Measurements from ENCODE around the gene LARP7.
A peak's percentile ranks its signal among the peaks of the same experiment; 100 is the strongest.
"Not testable (repeated sequence)": the region's sequence is repeated elsewhere in the genome, so short reads cannot be mapped to it uniquely, and the experiment has no call there.

Gene LARP7

DNA sequence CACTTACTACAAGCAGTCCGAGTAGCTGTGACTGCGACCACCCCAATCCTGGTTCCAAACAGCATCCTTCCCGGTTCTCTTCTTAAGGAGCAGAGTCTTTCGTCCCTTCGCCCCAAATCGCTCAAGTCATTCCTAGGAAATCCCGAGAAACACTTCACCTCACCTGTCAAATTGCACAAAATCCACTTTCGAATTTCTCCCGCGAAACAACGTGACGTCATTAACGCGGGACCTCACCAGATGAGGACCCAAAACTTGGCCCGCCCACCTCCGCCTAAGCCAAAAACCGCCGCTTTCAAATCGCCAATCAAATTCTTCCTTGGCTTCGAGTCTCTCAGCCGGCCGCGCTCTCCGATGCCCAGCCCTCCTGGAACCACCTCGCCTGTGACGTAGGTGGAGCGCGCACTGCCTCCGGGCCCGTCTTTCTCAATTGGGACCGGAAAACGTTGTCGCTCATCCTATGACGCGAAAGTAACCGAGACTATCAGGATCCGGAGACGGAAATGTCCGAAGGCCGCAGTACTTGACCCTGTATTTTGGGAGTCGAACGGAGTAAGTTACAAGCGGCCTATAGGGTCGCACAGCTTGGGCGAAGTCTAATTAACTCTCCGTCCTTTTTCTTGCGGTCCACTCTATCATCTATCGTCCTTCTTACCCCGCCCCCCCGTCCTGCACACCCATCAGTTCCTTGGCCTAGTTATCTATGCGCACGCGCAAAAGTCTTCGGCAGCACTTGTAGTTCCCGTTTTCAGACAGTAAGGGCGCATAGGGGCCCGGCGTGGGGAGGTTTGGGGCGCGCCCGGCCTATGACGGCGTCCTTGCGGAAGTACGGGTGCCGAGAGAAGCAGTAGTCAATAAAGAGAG is at the start of gene LARP7, which contains the start of gene ZGRF1:
LARP7 (plus strand) TSS at position 456 of the 864 bp plus-strand sequence. CDS start 7,527 bp downstream, outside the sequence.
ZGRF1 (minus strand) TSS at position 222 of the 864 bp plus-strand sequence. CDS start 3,733 bp downstream, outside the sequence.
- peak; percentile 96 to 97 (median 96) for DNase-seq (ENCODE audit: low read depth in 2 of 3, low spot score in 1 of 3)

DNA sequence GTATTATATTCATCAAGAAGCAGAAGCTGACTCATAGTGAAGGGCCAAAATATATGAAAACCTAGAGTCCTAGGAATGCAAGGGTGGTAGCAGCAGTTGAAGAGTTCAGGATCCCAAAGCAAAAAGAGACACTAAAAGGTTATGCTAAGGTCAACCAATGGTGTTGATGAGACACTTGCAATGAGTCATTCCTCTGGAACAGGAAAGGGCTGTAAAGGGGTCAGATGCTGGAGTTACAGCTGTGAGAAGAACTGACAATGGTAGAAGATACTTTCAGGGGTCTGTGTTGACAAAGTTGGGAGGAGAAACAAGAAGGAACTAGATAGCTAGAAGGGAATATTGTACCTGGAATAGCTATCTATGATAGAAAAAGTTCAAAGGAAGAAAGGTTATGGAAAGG is 47.7 kb upstream of the LARP7 start:
- no peak for DNase-seq (ENCODE audit: low read depth in 2 of 3, low spot score in 1 of 3)

DNA sequence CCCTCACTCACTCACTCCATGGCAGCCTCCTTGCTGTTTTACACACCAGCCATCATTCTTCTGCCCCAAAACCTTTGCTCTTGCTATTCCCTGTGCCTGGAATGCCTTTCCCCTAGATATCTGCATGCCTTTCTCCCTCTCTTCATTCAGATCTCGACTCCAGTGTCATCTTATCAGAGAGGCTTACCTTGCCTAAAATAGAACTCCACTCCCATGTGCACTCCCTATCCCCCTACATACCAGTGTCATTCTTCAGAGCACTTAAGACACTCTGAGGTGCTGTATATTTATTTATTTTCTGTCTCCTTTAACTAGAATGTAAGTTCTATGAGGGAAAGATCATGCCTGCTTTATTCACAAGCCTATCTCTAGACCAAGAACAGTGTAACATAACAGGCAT is 45.4 kb upstream of the LARP7 start:
- no peak for DNase-seq (ENCODE audit: low read depth in 2 of 3, low spot score in 1 of 3)

DNA sequence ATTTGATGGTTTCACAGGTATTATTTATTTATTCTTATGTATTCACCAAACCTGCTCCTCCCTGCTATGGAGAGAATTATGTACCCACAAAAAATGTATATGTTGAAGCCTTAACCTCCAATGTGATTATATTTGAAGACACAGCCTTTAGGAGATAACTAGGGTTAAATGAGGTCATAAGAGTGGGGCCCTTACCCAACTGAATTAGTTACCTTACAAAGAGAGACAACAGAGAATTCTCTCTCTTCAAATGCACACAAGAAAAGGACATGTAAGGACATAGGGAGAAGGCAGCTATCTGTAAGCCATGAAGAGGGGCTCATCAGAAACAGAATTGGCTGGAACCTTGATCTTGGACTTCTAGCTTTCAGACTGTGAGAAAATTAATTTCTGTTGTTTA is 44.2 kb upstream of the LARP7 start:
- DNase-seq (ENCODE audit: low read depth in 2 of 3, low spot score in 1 of 3): no peak

DNA sequence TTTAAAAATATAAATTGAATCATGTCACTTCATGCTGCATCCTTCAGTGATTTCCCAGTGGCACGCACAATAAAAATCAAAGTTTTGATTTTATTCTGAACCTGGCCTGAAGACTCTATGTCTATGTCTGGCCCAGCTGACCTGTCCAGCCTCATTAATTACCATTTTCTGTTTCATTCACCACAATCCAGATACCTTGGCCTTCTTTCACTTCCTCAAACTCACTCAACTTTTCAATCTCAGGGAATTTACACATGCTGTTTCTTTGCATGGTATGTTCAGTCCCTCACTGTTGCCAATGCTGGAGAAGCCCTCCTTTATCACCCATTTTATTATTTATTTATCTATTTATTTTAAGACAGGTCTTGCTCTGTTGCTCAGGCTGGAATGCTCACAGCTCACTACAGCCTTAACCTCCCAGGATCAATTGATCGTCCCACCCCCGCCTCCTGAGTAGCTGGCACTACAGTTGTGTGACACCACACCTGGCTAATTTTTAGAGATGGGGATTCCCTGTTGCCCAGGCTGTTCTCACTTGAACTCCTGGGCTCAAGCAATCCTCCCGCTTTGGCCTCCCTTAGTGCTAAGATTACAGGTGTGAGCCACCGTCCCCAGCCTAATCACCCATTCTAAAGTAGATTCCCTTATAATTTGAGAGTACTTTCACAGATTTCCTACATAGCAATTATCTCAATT is 43.4 kb upstream of the LARP7 start:
- DNase-seq (ENCODE audit: low read depth in 2 of 3, low spot score in 1 of 3): no peak

DNA sequence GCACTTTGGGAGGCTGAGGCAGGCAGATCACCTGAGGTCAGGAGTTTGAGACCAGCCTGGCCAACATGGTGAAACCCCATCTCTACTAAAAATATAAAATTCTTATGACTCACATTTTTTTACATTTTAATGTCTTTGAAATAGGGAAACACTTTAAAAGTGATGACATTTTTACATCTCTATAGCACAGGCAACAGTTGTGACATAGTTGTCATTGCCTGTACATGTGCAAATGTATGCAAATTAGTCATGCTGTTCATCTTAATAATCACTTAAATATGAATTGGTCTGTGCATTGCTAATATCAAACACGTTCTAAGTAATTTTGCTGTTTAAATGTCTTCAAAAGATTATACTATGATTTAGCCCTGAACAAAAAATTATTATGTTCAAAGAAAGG is 42.0 kb upstream of the LARP7 start:
- DNase-seq (ENCODE audit: low read depth in 2 of 3, low spot score in 1 of 3): no peak

DNA sequence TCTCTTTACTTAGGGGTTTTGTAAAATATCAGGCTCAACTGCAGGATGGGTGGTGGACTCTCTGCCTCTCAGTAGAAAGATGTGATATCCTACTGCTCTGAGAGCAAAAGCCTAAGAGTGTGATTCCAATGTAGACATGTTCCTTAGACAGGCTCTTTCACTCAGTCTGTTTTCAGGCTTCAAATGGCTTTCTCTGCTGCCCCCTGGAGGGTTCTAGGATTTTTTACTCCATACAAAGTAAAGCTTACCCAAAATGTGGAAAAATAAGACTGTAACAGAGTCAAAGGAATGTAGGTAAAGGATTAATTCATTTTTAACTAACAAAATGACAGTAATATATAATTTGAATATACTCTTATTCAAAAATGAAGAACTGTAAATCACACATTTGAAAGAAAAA is 32.4 kb upstream of the LARP7 start:
- DNase-seq (ENCODE audit: low read depth in 2 of 3, low spot score in 1 of 3): peak in 2 of 3 donors; percentile 1 to 31

DNA sequence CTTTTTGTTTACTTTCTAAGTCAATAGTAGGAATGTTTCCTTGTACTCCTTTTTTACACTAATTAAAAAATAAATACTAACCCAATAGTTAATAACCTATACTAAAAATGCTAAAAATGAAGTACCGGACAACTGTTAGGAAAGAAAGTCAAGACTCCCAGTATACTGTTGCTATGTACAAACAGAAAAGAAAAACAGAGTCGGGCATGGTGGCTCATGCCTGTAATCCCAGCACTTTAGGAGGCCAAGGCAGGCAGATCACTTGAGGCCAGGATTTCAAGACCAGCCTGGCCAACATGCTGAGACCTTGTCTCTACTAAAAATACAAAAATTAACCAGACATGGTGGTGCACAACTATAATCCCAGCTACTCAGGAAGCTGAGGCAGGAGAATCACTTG is 24.1 kb upstream of the LARP7 start:
- not testable (repeated sequence) for DNase-seq (ENCODE audit: low read depth in 2 of 3, low spot score in 1 of 3)

DNA sequence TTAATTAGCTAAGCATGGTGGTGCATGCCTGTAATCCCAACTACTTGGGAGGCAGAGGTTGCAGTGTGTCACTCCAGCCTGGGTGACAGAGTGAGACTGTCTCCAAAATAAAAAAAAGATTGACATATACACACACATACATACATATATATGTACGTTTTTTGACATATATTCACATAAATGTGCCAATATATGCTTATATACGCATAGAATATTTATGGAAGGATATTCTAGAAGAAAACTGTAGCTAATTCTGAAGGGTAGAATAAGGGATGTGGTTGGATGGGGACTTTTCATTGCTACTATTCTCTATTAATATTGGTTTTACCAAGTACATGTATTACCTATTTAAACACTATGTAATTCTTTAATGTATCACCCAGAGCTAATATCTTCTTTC is 20.0 kb upstream of the LARP7 start:
- no peak for DNase-seq (ENCODE audit: low read depth in 2 of 3, low spot score in 1 of 3)

DNA sequence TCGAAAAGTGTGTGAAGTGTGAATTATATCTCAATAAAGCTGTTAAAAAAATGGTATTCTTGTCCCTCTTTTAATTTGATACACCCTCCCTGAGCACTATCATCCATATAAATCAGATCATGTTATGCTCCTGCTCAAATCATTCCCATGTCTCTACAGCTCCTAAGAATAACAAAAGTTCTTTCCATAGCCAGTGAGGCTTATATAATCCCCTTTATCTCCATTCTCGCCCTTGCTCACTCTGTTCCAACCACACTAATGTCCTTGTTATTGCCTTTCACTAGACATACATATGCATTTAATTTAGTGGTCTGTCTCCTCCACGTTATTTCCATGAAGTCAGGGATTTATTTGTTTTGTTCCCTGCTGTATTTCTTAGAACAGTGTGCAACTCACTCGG is 10.7 kb upstream of the LARP7 start:
- DNase-seq (ENCODE audit: low read depth in 2 of 3, low spot score in 1 of 3): no peak

DNA sequence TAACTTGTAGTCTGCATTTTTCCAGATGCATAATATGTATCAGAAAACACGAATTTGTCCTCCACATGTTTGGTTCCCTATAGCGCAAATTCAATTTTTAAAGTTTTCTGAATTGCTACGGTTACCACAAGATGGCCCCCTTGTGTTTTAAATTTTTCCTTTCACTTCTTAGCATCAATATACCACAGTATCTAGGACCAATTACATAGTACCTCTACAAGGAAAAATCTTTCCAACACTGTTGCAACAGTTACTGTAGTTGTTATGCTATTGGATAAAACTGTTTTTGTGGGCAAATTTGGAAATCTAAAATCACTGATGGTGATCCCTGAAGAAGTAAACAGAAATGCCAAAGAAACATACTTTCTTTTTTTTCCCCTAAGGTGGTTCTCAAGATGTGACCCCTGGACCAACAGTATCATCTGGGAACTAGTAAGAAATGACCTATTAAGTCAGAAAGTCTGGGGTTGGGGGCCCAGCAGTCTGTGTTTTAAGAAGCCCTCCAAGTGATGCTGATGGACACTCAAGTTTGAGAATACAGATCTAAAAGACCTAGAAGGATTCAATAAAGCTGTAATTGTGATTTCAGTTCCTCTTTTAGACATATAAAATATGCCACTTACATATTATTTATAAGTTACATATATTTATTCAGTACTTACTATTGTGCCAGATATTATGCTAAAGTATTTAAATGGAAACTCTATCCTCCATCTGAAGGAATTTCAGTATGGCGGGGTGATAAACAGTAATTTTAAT is 3.3 kb upstream of the LARP7 start:
- DNase-seq (ENCODE audit: low read depth in 2 of 3, low spot score in 1 of 3): peak in 1 of 3 donors; percentile 5

DNA sequence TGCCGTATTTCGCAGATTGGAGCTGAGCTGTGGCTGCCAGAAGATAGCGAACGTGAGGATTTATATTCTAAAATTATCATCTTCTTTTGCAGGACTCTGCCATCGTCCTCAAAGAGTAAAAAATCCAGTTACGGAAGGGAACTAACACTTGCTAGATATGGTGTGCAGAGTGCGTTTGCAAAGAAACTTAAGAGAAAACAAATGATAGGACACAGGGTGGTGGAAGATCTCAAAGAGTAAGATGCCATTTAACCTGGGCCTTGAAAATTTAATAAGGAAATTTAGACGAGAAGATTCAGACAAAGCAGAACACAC is 566 bp downstream of the LARP7 start:
- DNase-seq (ENCODE audit: low read depth in 2 of 3, low spot score in 1 of 3): no peak

DNA sequence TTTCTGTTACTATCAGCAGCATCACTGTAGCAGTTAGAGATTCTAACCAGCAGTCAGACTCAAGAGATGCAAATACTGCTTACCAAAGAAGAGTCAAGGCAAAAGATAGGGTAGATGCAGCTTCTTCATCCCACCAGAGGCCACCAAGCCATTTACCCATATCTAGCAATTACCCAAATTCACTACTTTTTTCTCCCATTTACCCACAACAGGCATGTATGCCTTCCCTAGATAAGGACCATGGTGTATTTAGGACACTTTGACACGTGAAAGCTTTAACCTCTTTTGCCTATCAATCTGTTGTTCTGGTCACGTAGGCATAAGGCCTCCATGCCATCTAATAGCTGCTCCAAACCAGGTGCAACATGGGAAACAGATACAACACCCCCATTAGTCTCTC is 5.6 kb downstream of the LARP7 start:
- no peak for DNase-seq (ENCODE audit: low read depth in 2 of 3, low spot score in 1 of 3)

DNA sequence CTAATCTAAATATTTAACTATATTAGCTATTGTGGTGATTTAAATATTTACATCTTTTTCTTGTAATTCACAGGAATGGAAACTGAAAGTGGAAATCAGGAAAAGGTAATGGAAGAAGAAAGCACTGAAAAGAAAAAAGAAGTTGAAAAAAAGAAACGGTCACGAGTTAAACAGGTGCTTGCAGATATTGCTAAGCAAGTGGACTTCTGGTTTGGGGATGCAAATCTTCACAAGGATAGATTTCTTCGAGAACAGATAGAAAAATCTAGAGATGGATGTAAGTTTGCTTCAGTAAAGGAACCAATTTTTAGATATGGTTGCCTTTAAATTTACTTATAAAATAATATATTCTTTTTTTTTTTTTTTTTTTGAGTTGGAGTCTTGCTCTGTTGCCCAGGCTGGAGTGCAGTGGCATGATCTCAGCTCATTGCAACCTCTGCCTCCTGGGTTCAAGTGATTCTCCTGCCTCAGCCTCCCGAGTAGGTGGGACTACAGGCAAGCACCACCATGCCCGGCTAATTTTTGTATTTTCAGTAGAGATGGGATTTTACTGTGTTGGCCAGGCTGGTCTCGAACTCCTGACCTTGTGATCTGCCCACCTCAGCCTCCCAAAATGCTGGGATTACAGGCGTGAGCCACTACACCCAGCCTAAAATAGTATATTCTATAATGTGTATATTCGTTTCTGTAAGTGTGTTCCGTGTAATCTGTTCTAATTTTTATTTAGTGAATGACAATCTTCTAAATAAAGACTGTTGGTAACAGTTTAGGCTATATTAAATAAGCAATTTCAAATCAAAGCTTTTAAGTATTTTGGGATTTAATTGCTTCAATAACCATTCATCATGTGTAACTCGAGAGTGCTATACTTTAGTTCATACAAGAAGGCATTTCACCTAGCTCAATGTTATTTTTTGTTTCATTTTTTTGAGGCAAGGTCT is 7.9 kb downstream of the LARP7 start:
- DNase-seq (ENCODE audit: low read depth in 2 of 3, low spot score in 1 of 3): not testable (repeated sequence)

DNA sequence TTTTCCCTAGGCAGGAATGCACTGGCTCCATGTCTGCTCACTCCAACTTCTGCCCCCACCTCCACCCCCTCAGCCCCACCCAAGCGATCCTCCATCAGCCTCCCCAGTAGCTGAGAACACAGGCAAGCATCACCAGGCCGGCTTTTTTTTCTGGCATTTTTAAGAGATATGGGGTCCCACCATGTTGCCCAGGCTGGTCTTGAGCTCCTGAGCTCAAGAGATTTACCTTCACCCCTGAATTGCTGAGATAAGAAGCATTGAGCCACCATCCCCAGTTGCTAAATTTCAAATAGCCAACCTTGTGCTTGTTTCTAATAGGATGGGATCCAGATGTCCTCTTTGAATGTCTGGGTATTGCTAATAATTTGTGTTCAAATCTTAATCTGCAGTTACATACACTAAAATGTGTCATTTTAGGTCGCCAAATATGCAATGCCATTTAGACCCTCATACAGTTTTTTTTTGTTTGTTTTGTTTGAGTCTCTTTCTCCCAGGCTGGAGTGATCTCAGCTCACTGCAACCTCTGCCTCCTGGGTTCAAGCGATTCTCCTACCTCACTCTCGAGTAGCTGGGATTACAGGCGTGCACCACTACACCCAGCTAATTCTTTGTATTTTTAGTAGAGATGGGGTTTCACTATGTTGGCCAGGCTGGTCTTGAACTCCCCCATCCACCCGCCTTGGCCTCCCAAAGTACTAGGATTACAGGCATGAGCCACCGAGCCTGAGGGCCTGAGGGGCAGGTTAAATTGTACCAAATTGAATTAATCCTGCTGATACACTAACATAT is 8.8 kb downstream of the LARP7 start:
- no peak for DNase-seq (ENCODE audit: low read depth in 2 of 3, low spot score in 1 of 3)

DNA sequence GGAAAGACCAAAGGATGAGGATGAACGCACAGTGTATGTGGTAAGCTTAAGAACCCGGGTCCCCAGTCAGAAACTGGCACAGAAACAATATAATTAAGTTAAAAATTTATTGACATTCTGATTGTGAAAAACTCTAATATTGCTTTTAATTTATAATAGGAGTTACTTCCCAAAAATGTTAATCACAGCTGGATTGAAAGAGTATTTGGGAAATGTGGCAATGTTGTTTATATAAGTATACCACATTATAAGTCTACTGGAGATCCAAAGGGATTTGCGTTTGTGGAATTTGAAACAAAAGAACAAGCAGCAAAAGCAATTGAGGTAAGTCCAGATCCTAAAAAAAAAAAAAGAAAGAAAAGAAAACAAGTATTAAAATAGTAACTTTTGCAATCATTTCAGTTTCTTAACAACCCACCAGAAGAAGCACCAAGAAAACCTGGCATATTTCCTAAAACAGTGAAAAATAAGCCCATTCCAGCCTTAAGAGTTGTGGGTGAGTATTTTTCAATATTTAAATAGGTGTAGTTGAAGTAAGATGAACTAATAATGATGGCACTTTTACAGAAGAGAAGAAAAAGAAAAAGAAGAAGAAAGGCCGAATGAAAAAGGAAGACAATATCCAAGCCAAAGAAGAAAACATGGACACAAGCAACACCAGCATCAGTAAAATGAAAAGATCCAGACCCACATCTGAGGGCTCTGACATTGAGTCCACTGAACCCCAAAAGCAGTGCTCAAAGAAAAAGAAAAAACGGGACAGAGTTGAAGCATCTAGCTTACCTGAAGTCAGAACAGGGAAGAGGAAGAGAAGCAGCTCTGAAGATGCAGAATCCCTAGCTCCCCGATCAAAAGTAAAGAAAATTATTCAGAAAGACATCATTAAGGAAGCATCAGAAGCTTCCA is 9.9 kb downstream of the LARP7 start:
- no peak for DNase-seq (ENCODE audit: low read depth in 2 of 3, low spot score in 1 of 3)

DNA sequence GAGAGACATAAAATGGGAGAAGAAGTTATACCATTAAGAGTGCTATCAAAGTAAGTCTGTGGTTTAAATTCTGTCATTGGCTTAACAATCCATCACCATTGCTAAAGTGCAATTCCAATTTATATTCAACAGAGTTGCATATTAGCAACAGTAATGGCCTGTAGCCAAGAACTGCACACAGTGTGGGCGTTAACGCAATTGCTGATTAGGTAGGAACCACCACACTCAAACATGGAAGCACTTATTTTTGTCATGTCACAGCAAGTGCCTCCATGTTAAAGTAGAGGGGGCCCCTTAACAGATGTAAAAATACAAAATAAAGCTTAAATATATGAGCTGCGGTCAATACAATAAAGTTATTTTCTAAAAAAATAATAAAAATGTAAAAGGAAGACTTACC is 10.8 kb downstream of the LARP7 start:
- DNase-seq (ENCODE audit: low read depth in 2 of 3, low spot score in 1 of 3): no peak

DNA sequence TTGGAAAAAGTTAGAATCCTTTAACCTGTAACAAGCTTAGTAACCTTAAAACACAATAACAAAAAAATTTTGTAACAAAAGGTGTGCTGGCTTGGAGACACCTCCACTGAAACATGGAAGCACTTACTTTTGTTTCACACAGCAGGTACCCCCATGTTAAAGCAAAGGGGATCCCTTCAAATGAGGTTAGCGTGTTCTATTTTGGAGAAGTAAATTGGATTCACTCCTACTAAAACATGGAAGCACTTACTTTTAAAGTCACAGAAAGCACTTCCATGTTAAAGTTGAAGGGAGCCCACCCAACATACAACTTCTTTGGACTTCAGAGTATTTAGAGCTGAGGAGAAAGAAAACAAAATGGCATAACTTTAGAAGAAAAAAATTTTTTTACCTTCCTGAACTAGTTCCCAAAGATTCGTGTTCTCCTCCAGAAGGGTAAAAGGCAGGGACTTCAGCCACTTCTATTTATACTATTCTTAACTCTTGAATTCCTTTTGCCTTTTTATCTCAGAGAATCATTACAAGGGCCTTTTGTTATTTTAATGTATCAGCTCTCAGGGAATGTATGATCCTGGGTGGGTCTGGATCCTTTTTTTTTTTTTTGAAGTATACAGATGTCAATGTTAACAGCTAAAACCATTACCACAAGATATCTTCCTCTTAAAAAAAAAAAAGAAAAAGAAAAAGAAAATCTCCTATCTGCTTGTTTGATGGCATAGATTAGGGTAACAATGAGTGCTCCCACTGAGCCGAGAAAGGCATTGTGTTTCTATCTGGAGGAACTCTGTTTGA is 11.5 kb downstream of the LARP7 start:
- DNase-seq (ENCODE audit: low read depth in 2 of 3, low spot score in 1 of 3): no peak
